Nucleus accumbens (tissue), 56 donors: ENCODE measurements around the gene TAF10.

Experiments
- DNase-seq, 56 donors: peaks; one replicate each; lab custom pipeline; 2025; lab: John Stamatoyannopoulos, UW

TAF10 gene

DNA sequence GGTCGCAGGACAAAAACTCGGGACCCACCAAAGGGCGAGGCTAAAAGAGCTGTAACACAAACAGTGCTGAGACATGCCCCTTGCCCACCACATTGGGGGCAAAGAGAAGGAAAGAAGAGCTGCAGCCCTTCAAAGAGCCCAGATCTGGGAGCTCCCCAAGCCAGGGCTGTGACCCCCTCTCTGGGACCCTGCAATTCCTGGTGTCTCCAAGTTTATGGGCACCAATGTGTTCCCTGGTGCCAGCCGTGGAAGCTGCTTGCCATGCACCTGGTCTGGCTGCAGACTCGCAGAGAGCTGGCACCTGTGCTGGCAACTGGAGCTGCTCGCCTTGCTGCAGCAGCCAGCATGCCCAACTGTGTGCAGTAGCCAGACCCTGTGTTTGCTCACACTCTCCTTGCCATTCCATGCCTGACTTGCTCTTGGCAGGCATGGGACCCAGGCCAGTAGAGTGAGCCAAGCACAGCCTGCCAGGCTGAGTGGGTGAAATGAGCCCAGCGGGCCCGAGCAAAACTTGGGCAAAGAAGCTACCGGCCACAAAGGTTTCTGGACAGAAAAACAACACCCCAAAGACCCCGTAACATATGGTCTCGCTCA, 24.6 kb downstream of the TAF10 start:
- peak in 23 of 56 donors; percentile 15 to 69 (median 42) for DNase-seq

DNA sequence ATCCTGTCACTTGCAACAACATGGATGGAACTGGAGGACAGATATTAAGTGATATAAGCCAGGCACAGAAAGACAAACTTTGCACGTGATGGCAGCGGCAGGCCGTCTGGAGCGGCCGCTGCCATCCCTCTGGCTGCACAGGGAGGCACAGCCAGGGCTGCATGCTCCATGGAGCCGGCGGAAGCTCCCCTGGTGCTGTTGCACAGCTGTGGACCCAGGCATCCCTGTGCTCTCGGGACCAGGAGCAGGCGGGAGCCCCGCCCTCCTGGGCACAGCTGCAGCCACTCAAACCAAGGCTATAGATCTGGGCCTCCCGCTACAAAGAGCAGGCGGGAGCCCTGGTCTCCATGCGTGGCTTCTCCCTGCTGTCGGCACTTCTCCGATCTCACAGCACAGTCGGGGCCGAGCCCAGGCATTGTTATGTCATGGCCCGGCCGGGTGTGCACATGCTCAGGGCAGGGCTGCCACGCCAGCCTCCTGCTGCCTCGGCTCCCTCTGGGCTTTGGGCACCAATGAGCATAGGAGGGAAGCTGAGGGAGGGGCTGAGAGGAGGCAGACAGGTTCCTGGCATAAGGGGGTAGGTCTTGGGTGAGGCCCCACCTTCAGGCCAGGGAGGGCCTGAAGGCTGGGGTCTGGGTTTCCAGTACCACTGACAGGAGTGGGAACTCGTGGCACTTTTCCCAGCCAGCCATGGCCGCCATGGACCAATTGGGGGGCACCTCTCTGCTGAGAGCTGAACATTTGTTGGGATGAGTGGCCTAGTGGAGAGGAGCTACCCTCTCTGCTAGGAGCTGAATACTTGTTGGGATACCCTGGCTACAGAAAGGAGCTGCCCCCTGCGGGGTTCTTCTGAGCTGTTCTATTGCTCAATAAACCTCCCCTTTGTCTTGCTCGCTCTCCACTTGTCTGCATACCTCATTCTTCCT, 25.3 kb downstream of the TAF10 start:
- peak in 20 of 56 donors; percentile 15 to 73 (median 36) for DNase-seq

DNA sequence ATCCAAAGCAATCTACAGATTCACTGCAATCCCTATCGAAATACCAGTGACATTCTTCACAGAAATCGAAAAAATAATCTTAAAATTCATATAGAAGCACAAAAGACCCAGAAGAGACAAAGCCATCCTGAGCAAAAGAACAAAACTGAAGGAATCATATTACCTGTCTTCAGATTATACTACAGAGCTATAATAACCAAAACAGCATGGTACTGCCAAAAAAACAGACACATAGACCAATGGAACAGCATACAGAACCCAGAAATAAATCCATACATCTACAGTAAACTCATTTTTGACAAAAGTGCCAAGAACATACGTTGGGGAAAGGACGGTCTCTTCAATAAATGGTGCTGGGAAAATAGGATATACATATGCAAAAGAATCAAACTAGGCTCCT, 27.5 kb downstream of the TAF10 start:
- DNase-seq = no peak

DNA sequence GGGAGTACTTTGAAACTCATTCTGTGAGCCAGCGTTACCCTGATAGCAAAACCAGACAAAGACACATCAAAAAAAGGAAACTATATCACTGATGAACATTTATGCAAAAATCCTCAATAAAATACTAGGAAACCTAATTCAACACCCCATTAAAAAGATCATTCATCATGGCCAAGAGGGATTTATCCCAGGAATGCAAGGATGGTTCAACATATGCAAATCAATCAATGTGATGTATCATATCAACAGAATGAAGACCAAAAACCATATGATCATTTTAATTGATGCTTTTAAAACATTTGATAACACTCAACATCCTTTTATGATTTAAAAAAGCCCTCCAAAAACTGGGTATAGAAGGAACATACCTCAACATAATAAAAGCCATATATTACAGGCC, 28.4 kb downstream of the TAF10 start:
- no peak for DNase-seq

DNA sequence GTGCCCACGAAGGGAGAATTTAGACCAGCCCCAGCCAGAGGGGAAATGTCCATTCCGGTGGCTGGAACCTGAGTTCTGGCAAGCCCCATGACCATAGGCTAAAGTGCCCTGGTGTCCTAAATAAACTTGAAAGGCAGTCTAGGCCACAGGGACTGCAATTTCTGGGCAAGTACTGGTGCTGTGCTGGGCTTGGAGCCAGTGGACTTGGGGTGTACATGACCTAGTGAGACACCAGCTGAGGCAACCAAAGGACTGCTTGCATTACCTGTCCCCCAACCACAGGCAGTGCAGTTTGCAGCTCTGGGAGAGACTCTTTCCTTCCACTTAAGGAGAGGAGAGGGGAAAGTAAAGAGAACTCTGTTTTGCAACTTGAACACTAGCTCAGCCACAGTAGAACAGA, 32.3 kb downstream of the TAF10 start:
- peak in 2 of 56 donors; percentile 29 to 49 for DNase-seq

DNA sequence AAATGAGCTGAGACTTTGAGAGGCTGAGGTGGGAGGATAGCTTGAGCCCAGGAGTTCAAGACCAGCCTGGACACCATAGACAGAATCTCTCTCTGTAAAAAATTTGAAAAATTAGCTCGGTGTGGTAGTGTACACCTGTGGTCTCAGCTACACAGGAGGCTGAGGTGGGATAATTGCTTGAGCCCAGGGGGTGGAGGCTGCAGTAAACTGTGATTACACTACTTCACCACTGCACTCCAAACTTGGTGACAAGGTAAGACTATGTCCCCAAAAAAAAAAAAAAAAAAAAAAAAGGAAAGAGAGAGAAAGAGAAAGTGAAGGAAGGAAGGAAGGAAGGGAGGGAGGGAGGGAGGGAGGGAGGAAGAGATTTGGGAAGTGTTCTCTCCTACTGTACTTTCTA, 33.9 kb downstream of the TAF10 start:
- no peak for DNase-seq

DNA sequence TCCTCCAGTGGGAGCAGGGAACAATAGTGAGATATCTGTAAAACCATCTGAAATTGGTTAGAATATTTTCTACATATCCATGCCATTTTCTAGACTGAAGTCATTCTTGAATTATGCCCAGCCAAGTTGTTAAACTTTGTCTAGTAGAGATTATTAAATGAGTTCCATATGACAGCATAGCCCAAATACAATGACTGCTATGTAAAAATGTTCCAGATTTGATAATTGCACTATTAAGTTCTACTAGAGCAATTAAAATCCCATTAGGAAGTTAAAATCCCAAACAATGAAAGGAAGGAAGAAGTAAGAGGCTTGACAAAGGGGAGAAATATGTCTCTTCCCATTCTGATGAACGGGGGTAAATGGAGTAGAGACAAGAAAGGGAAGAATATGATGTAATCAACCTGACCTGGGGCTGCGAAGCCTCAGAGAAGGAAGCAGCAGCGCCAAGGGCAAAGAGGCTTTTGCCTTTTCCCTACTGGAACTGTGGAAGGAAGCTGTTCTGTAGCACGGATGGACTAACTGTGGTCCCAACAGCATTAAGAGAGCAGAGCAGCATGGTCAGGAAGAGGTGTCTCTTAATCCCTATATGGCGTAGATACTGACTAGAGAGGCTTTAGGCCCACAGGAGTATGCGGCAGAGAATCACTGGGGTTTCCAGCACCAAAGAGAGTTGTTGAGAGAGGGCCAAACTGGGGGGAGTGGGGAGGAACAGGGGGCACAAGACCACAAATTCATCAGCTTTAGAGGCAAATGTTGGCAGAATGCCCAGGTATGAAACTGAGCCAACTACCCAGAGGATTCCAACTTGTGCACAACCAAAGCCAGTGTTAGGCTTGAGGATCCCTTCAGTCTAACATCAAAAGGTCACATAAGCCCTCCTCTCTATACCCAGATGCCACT, 35.3 kb downstream of the TAF10 start:
- peak in 52 of 56 donors; percentile 30 to 94 (median 80) for DNase-seq

DNA sequence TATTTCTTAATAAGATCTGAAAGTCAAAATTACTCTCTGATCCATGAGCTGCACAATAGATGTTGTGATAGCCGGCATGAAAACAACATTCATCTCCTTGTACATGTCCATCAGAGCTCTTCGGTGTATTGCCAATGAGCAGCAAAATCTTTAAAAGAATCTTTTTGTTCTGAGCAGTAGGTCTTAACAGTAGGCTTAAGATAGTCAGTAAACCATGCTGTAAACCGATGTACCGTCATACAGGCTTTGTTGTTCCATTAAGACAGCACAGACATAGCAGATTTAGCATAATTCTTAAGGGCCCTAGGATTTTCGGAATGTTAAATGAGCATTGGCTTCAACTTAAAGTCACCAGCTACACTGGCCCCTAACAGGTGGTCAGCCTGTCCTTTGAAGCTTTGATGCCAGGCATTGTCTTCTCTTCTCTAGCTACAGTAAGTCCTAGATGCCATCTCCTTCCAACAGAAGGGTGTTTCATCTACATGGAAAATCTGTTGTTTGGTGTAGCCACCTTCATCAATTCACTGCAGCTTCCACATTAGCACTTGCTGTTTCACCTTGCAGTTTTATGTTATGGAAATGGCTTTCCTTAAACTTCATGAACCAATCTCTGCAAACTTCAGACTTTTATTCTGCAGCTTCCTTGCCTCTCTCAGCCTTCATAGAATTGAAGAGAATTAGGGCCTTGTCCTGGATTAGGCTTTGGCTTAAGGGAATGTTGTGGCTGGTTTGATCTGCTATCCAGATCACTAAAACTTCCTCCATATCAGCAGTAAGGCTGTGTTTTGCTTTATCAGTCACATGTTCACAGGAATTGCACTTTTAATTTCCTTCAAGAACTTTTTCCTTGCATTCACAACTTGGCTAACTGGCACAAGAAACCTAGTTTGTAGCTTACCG, 37.0 kb downstream of the TAF10 start:
- DNase-seq = no peak

DNA sequence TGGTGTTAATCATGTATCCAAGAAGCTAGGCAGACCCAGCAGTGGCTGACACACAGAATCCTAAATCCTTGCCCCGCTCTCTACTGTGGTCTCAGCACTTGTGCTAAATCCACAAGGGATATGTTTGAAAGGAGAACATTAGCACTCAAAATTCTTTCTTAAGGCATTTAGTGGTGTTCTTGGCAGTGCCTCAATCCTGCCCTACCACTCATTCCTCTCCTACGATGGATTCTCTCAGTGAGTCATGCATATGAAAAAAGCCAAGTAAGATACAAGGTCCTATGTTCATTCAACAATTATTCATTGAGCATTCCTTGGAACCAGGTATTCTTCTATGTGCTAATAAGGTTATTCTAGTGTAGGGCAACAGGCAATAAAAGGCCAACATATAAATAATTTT, 39.8 kb downstream of the TAF10 start:
- no peak for DNase-seq

DNA sequence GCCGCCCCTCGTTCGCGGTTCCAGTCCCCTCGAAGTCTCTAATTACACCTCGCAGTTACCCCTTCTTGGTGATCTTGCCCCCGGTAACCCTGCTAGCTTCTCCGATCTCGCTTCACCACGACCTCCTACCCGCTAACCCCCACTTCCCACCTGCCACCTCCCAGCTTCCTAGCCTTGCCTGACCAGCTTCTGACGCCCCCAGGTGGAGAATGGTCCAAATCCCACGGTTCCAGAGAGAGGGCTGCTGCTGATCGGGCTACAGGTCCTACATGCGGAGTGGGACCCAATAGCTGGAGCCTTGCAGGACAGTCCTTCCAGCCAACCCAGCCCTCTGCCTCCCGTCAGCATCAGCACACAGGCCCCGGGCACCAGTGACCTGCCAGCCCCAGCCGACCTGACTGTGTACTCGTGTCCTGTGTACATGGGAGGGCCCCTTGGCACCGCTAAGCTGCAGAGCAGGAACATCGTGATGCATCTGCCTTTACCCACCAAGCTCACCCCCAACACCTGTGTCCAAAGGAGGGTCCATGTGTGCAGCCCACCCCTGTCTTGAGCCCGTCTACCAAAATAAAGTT, 40.5 kb downstream of the TAF10 start:
- no peak for DNase-seq

DNA sequence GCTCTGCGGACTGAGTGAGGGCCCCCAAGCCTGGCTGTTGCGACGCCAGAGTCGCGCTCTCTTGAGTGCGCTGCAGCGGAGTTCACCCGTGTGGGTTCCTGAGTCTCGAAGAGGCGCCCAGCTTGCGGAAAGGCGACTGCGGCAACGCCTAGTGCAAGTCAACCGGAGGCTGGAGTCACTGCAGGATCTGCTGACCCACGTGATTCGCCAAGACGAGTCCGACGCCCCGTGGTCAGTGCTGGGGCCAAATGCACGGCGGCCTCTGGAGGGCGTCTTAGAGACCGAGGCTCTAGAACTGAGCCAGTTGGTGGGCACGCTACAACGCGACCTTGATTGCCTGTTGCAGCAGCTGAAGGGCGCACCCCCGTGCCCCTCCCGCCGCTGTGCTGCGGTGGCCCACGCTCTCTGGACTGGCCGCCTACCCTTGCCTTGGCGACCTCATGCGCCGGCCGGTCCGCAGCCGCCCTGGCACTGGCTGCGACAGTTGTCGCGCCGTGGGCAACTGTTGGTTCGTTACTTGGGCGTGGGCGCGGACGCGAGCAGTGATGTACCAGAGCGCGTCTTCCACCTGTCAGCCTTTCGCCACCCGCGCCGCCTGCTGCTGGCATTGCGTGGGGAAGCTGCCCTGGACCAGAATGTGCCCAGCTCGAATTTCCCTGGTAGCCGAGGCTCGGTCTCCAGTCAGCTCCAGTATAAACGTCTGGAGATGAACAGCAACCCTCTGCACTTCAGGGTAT, 41.2 kb downstream of the TAF10 start:
- DNase-seq = no peak

DNA sequence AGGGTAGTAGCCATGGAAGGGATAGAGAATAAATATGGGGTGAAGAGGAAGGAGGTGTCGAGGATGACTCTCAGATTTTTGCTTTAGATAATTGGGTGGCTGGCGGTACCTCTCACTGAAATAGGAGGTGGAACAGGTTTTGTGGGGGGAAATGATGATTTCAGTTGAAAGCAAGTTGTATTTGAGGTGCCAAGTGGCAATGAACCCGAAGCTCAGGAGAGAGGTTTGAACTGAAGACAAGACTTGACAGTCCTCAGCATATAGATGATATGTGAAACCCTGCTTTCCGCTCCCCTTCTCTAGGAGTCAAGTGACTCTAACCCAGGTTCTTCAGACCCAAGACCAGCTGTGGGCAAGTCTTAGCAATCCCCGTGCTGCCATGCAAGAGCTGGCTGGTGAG, 42.3 kb downstream of the TAF10 start:
- no peak for DNase-seq

DNA sequence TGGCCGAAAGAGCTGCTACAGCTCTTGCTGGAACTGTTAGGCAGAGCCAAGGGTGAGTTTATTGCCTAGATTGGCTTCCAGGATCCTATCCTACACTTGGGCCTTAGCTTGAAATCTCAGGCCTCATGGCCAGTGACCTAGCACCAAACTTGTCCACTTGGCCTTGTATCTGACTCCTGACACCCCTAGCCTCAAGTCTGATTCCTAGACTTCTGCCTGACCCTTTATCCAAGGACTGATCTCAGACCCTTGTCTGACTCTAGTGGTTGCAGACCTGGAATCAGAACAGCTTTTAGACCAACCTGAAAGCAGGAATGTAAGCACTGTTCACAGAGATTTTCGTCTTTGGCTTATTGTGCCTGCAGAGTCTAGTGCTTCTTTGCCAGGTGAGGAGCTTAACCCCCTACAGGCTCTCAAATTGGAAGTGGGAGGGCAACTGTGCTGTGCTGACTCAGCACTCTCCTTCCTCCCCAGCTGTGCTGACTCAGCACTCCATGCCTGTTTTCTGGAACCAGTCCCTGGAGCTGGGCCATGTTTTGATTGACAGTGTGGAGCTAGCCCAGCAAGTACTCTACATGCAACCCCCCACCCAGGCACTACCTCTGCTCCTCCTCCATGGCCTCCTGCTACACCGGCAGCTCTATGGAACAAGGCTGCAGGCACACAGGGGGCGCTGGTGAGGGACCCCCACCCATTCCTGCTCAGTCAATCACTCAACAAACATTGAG, 43.7 kb downstream of the TAF10 start:
- peak in 25 of 56 donors; percentile 17 to 61 (median 49) for DNase-seq

DNA sequence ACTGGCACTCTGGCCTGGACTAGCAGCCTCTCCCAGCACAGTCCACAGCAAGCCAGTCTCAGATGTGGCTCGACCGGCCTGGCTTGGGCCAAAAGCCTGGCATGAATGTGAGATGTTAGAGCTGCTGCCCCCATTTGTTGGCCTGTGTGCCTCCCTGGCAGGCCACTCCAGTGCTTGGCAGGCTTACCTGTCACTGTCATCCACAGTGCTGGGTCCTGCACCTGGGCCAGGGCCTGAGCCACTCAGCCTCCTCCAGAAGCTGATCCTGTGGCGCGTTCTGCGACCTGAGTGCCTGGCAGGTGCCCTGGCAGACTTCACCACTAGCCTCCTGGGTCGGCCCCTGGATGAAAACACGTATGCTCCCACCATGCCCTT, 44.7 kb downstream of the TAF10 start:
- no peak for DNase-seq

DNA sequence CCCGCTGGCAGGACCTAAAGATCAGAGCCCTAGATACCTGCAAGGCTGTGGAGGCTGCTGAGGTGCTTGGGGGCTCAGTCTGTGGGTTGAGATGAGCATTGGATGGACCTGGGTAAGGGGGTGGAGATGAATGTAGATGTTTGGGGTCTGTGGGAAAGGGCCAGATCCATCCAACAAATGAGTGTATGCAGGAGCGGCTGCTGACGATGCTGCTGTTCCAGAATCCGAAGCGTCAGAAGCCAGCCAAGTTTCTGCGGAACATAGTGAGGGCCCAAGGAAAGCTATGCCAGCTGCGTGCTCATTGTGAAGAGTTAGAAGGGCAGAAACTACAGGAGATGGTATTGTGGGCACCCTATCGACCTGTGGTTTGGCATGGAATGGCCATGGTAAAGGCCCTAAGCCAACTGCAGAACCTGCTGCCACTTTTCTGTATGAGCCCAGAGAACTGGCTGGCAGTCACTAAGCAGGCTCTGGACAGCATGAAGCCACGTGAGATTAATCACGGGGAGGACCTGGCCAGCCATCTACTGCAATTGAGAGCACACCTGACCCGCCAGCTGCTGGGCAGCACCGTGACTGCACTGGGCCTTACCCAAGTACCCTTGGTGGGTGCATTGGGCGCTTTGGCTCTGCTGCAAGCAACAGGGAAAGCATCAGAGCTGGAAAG, 45.2 kb downstream of the TAF10 start:
- DNase-seq = peak in 4 of 56 donors; percentile 38 to 42 (median 39)

DNA sequence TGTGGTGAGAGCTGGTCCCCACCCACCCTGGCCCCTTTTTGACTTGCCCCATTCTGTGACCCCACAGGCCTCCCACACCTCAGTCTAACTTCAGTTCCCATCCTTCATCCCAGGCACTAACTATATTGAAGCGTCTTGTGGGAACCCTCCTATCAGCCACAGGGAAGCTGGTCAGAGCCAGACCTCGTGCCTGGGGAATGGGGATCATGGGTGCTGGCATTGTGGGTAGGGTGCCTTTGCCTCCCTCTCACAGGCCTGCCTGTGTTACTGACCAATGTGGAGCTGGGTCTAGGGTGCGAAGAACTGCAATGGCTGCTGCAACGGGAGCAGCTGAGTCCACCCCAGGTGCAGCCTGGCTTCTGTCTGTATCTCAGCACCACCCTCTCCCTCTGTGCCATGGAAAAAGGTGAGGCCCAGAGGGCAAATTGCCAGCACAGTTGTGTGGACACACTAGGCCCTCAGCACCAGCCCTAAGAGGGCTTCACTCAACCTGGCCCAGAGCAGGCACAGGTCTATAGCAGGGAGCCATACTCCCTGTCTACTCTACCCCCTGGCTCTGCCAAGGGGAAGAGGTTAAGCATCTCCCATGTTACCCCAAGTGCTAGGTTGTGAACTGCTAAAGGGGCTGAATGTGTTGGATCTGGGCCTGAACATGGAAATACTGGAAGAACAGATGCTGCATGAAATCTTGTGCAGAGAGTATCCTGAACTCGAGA, 45.9 kb downstream of the TAF10 start:
- no peak for DNase-seq

DNA sequence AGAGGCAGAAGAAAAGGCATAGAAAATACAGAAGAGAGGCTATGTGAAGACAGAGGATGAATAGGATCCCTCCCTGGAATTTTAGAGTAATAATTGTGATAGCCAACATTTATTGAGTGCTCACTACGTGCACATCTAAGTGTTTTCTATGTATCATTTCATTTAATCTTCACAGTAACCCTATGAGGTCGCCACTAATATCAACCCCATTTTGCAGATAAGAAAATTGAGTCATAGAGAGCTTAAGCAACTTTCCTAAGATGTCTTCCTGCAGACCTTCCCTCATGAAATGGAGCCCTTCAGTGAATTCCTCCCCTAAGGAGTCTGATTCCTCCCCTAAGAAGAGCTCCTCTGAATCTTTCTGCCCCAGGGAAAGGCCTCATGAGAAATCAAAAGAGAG, 46.7 kb downstream of the TAF10 start:
- no peak for DNase-seq
